ENCODE data around the gene CFAP161.

CFAP161 gene

GRCh38 chr15:81098861-81099651 is 35.0 kb upstream of the CFAP161 start:
- Histone ChIP-seq H3K36me3 (no peaks in the 10 kb centered on the region), H3K27ac (no peak overlapping the region), H3K9me3 (ENCODE audit: severe bottlenecking) (no peaks in the 10 kb centered on the region), H3K4me3 (ENCODE audit: low read depth, low read length) (no peak overlapping the region), H3K27me3 (ENCODE audit: insufficient read depth, low read depth, severe bottlenecking) (no peaks in the 10 kb centered on the region)
- no peak for DNase-seq
- TF ChIP-seq, protein P1, sequence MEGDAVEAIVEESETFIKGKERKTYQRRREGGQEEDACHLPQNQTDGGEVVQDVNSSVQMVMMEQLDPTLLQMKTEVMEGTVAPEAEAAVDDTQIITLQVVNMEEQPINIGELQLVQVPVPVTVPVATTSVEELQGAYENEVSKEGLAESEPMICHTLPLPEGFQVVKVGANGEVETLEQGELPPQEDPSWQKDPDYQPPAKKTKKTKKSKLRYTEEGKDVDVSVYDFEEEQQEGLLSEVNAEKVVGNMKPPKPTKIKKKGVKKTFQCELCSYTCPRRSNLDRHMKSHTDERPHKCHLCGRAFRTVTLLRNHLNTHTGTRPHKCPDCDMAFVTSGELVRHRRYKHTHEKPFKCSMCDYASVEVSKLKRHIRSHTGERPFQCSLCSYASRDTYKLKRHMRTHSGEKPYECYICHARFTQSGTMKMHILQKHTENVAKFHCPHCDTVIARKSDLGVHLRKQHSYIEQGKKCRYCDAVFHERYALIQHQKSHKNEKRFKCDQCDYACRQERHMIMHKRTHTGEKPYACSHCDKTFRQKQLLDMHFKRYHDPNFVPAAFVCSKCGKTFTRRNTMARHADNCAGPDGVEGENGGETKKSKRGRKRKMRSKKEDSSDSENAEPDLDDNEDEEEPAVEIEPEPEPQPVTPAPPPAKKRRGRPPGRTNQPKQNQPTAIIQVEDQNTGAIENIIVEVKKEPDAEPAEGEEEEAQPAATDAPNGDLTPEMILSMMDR (IDR thresholded peaks at IDR 0.05; ENCODE audit: low read depth, low read length): no peak

DNA sequence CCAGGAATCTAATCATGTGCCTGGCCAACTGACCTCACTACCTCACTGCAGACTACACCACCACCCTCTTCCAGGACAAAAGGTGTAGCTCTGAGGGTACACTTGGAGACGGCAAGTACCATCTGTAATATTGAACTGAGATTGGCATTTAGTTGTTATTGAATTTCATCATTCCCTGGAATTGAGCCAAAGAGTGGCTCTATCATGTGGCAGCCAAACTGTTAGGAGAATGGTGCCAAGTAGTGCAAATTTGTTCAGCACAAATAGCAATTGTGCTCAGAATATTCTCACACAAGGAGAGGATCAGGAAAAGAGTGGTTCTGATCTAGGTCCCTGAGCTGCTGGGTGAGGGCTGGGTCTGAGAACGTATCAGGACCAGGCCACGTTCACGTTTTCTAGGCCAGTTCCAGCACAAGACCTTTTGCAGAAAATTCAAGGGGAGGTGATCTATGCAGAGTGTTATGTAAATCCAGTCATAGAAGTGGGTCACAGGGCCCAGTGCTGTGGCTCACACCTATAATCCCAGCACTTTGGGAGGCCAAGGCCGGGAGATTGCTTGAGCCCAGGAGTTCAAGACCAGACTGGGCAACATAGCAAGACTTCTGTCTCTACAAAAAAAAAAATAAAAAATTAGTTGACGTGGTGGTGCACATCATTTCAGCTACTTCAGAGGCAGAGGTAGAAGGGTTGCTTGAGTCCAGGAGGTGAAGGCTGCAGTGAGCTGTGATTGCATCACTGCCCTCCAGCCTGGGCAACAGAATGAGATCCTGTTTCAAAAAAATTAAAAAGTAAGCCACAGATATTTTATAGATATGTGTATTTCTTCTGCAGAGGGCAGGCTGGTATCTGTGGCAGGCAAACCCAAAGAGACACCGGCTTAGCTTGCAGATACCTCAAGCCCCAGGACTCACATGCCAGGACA is 31.9 kb upstream of the CFAP161 start:
- Histone ChIP-seq H3K9me3 (ENCODE audit: severe bottlenecking) (no peaks in the 10 kb centered on the region), H3K4me3 (ENCODE audit: low read depth, low read length) (no peak overlapping the region), H3K27me3 (ENCODE audit: insufficient read depth, low read depth, severe bottlenecking) (no peaks in the 10 kb centered on the region), H3K27ac (no peak overlapping the region), H3K36me3 (no peaks in the 10 kb centered on the region)
- TF ChIP-seq, protein P1 (IDR thresholded peaks at IDR 0.05; ENCODE audit: low read depth, low read length): no peak
- no peak for DNase-seq

DNA sequence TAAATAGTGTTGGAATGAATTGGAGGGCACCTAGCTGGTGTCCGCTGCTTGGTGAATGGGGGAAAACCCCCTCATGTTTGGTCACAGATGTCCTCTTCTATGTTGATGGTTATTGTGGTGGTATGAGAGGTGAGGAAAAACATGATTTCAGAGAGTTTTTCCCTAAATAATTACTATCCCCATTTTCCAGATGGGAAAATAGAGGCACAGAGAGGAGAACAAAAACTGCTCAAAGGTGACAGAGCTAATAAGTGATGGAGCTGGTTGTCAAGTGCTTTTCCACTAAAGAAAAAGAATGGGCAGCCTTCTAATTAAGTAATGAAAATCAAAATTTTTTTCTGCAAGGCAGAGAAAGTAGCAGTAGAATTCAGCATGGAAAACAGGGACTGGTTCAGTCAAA is 30.2 kb upstream of the CFAP161 start:
- Histone ChIP-seq H3K4me3 (ENCODE audit: low read depth, low read length) (no peak overlapping the region), H3K9me3 (ENCODE audit: severe bottlenecking) (no peaks in the 10 kb centered on the region), H3K27me3 (ENCODE audit: insufficient read depth, low read depth, severe bottlenecking) (no peaks in the 10 kb centered on the region), H3K36me3 (no peaks in the 10 kb centered on the region), H3K27ac (no peak overlapping the region)
- DNase-seq: no peak
- TF ChIP-seq, protein P1 (IDR thresholded peaks at IDR 0.05; ENCODE audit: low read depth, low read length): no peak

- H3K27ac ChIP-seq: 0 out of 2 replicates have a peak overlapping the region, but pooled peaks have one; percentile 41
- no peak for DNase-seq
- no peaks in the 10 kb centered on the region for H3K27me3 ChIP-seq (ENCODE audit: insufficient read depth, low read depth, severe bottlenecking)
Observed at GRCh38 chr15:81105545-81105944, 28.5 kb upstream of the CFAP161 start.

GRCh38 chr15:81106560-81106959 is 27.5 kb upstream of the CFAP161 start:
- no peak overlapping the region for H3K27ac ChIP-seq
- H3K36me3 ChIP-seq: no peaks in the 10 kb centered on the region
- no peaks in the 10 kb centered on the region for H3K27me3 ChIP-seq (ENCODE audit: insufficient read depth, low read depth, severe bottlenecking)
- H3K9me3 ChIP-seq (ENCODE audit: severe bottlenecking): no peaks in the 10 kb centered on the region
- DNase-seq: peak; percentile 49
- TF ChIP-seq, protein P1 (IDR thresholded peaks at IDR 0.05; ENCODE audit: low read depth, low read length): peak; percentile 65
- H3K4me3 ChIP-seq (ENCODE audit: low read depth, low read length): no peak overlapping the region

More at GRCh38 chr15:81105545-81105944, 28.5 kb upstream of the CFAP161 start:
- TF ChIP-seq, protein P1 (IDR thresholded peaks at IDR 0.05; ENCODE audit: low read depth, low read length): no peak
- Histone ChIP-seq H3K36me3 (no peaks in the 10 kb centered on the region), H3K9me3 (ENCODE audit: severe bottlenecking) (no peaks in the 10 kb centered on the region), H3K4me3 (ENCODE audit: low read depth, low read length) (no peak overlapping the region)

Measured in WERI-Rb-1 (cell line).